HCT116 (cell line): ENCODE data around the gene AGRP. TPM values are rescaled to one million over a fixed set of nuclear protein-coding genes. Genes with fewer than 3 reads are reported as not detected.

Source experiments
- ATAC-seq: fragments of 200-7000 bp; cut with Tn5 transposase; 2 replicates; pipeline ENCODE4 v1.9.1; 2020; ENCODE audit warnings: mild to moderate bottlenecking, moderate library complexity
- BruUV-seq: library from RNA; stranded (reverse); fragments of 400-500 nt; replicated peaks from 2 replicates; lab custom pipeline; 2021; lab: Mats Ljungman, UMichigan
- CTCF ChIA-PET: fragments of 300-600 bp; sonication (Branson Sonifier 250); formaldehyde crosslinking; loops from one replicate; lab custom pipeline; 2021; ENCODE audit warnings: antibody characterized with exemption; lab: Charles Lee
- POLR2A ChIA-PET: fragments of 300-600, 350-600 bp; sonication (Branson Sonifier 250); formaldehyde crosslinking; loops from one replicate; lab custom pipeline; 2021; ENCODE audit warnings: antibody characterized with exemption; lab: Charles Lee
- RAD21 ChIA-PET, 2 experiments: fragments of 300-600 bp; sonication (Branson Sonifier 250); formaldehyde crosslinking; loops; one replicate each; lab custom pipeline; 2023; ENCODE audit warnings: low total read pairs in 2 of 2; ENCODE audit not compliant: uncharacterized antibody in 2 of 2, unreplicated experiment in 2 of 2, low non-redundant PET in 1 of 2; lab: Charles Lee
- DNase-seq: peaks from one replicate; pipeline ENCODE4 v3.0.0-alpha.2; 2010; ENCODE audit warnings: low read depth, low spot score
- H2AFZ ChIP-seq: fragments of 200-600 bp; shearing (Covaris generic), sonication (generic); 2 replicates; pipeline ENCODE4 v1.6.1; 2017; ENCODE audit warnings: low read depth, mixed run types, mixed read lengths, antibody characterized with exemption, low read length; ENCODE audit not compliant: poor library complexity, severe bottlenecking
- H3K27ac ChIP-seq: 2 replicates; pipeline ENCODE4 v1.5.1; 2012; ENCODE audit warnings: low read depth, low read length
- H3K27me3 ChIP-seq: fragments of 200-600 bp; sonication (generic); 2 replicates; pipeline ENCODE4 v1.6.1; 2016; ENCODE audit warnings: mixed run types, low read length, mixed read lengths; ENCODE audit not compliant: insufficient read depth
- H3K36me3 ChIP-seq, 2 experiments: fragments of 200-500 bp in 1 of 2; fragments of 200-600 bp in 1 of 2; sonication (Bioruptor generic) in 1 of 2; sonication (generic) in 1 of 2; 2 replicates each; pipeline versions ENCODE4 v1.5.1 to v1.6.1; 2014 to 2016; ENCODE audit warnings: low read length in 2 of 2, inconsistent platforms in 1 of 2, mixed read lengths in 1 of 2, mixed run types in 1 of 2; ENCODE audit not compliant: insufficient read depth in 2 of 2, control insufficient read depth in 1 of 2
- H3K4me1 ChIP-seq, 2 experiments: fragments of 200-600 bp in 1 of 2; sonication (generic) in 1 of 2; 2 replicates each; pipeline versions ENCODE4 v1.5.1 to v1.6.1; 2012 to 2017; ENCODE audit warnings: low read length in 2 of 2, inconsistent platforms in 1 of 2, mild to moderate bottlenecking in 1 of 2, mixed read lengths in 1 of 2, mixed run types in 1 of 2, moderate library complexity in 1 of 2; ENCODE audit not compliant: insufficient read depth in 2 of 2, control insufficient read depth in 1 of 2
- H3K4me2 ChIP-seq: fragments of 200-600 bp; sonication (generic); 2 replicates; pipeline ENCODE4 v1.6.1; 2017; ENCODE audit warnings: mixed run types, low read length, mixed read lengths
- H3K4me3 ChIP-seq, 2 experiments: fragments of 200-600 bp in 1 of 2; sonication (generic) in 1 of 2; replicated peaks in 1 of 2; 2 replicates each; pipeline ENCODE4 v1.5.1; 2011 to 2016; ENCODE audit warnings: low read length in 2 of 2, control low read depth in 1 of 2, low read depth in 1 of 2, mild to moderate bottlenecking in 1 of 2, mixed read lengths in 1 of 2, mixed run types in 1 of 2
- H3K79me2 ChIP-seq: fragments of 200-600 bp; sonication (generic); 2 replicates; pipeline ENCODE4 v1.6.1; 2017; ENCODE audit warnings: mild to moderate bottlenecking, mixed run types, low read length, moderate library complexity, mixed read lengths; ENCODE audit not compliant: insufficient read depth
- H3K9ac ChIP-seq: fragments of 200-600 bp; sonication (generic); 2 replicates; pipeline ENCODE4 v1.6.1; 2016; ENCODE audit warnings: low read length, mixed read lengths
- H3K9me2 ChIP-seq: fragments of 200-600 bp; sonication (generic), shearing (Covaris generic); 2 replicates; pipeline ENCODE4 v1.6.1; 2017; ENCODE audit warnings: mixed run types, mild to moderate bottlenecking, moderate library complexity; ENCODE audit not compliant: insufficient read depth
- H3K9me3 ChIP-seq, 2 experiments: fragments of 200-500 bp in 1 of 2; fragments of 200-600 bp in 1 of 2; sonication (Bioruptor generic) in 1 of 2; sonication (generic) in 1 of 2; 2 replicates each; pipeline ENCODE4 v1.6.1; 2014 to 2017; ENCODE audit warnings: low read length in 2 of 2, mixed read lengths in 2 of 2, inconsistent platforms in 1 of 2, low read depth in 1 of 2, mild to moderate bottlenecking in 1 of 2, mixed run types in 1 of 2, moderate library complexity in 1 of 2; ENCODE audit not compliant: control insufficient read depth in 1 of 2, insufficient read depth in 1 of 2
- H4K20me1 ChIP-seq: fragments of 200-600 bp; sonication (generic), shearing (Covaris generic); 2 replicates; pipeline ENCODE4 v1.6.1; 2017; ENCODE audit warnings: mixed run types, mild to moderate bottlenecking, moderate library complexity; ENCODE audit not compliant: insufficient read depth
- CBX3 ChIP-seq: IDR thresholded peaks from 2 replicates; pipeline ENCODE4 v1.6.1; 2012; ENCODE audit warnings: low read depth
- CEBPB ChIP-seq: IDR thresholded peaks from 2 replicates; pipeline ENCODE4 v1.6.1; 2012; ENCODE audit warnings: low read depth
- EZH2phosphoT487 ChIP-seq: fragments of 200-600 bp; IDR thresholded peaks from 2 replicates; pipeline ENCODE4 v1.6.1; 2018; ENCODE audit warnings: antibody characterized with exemption, borderline replicate concordance
- FOSL1 ChIP-seq: IDR thresholded peaks from 2 replicates; pipeline ENCODE4 v1.6.1; 2012; ENCODE audit warnings: low read depth
- JUND ChIP-seq: IDR thresholded peaks from 2 replicates; pipeline ENCODE4 v1.6.1; 2012
- POLR2A ChIP-seq: IDR thresholded peaks from 2 replicates; pipeline ENCODE4 v1.7.0; 2011; ENCODE audit warnings: borderline replicate concordance; ENCODE audit not compliant: insufficient read depth, insufficient read length; ENCODE audit errors: extremely low read depth
- SIN3A ChIP-seq: IDR thresholded peaks from 2 replicates; pipeline ENCODE4 v1.6.1; 2012; ENCODE audit warnings: low read depth
- SP1 ChIP-seq: IDR thresholded peaks from 2 replicates; pipeline ENCODE4 v1.6.1; 2012; ENCODE audit warnings: low read depth
- SRF ChIP-seq: IDR thresholded peaks from 2 replicates; pipeline ENCODE4 v1.6.1; 2012; ENCODE audit warnings: low read depth
- intact Hi-C: fragments of 100-400 bp; cut with micrococcal nuclease; formaldehyde crosslinking; loops from 2 replicates; pipeline ENCODE4 v1.10.0; 2022
- total RNA-seq: library from RNA; stranded (reverse); gene quantifications from one replicate; pipeline ENCODE4 v1.2.1, GENCODE V29; 2021; ENCODE audit not compliant: unreplicated experiment

The AGRP gene
- total RNA-seq, 1 experiment from 2014 or later = not detected

- H4K20me1 ChIP-seq = no peaks in the 10 kb centered on the region
- ChIA-PET RAD21 (no interaction called here), CTCF (interaction anchor here (1.9 kb wide), 1 partner anchor 41 kb away, joined by 6 read pairs; no protein-coding TSS in a partner anchor), POLR2A (no interaction called here)
- H3K4me1 ChIP-seq = peaks cover 3 to 10% of the 10 kb centered on the region in 2 experiments; a peak in 3 of 4 replicates
- TF ChIP-seq SP1 = no peak
- no peak for TF ChIP-seq SRF
- no peaks in the 10 kb centered on the region for H3K9me3 ChIP-seq
- H3K36me3 ChIP-seq = no peaks in the 10 kb centered on the region
- H3K4me3 ChIP-seq = no peak overlapping the region
- H2AFZ ChIP-seq = no peak overlapping the region
- no peaks in the 10 kb centered on the region for H3K9me2 ChIP-seq
- DNase-seq = no peak
- H3K27me3 ChIP-seq = no peaks in the 10 kb centered on the region
- no peak for ATAC-seq
- intact Hi-C loops = no loop called here
- H3K27ac ChIP-seq = no peak overlapping the region
- no peak overlapping the region for H3K4me2 ChIP-seq
- no peak overlapping the region for H3K9ac ChIP-seq
- BruUV-seq = no TSS peak
- H3K79me2 ChIP-seq = peaks cover 10% of the 10 kb centered on the region; the same call in 1 of the 2 replicates
These were observed 14.6 kb downstream of the AGRP start for GRCh38 chr16:67468731-67469130.

GRCh38 chr16:67466581-67466980 lies 16.8 kb downstream of the AGRP start:
- CTCF ChIA-PET = interaction anchor here (1.3 to 3.4 kb wide), 3 partner anchors 10 to 39 kb away, joined by 6 to 16 read pairs (median 15); partner anchors contain the start of gene ATP6V0D1
- Histone ChIP-seq H3K4me3 (no peak overlapping the region), H3K27me3 (no peaks in the 10 kb centered on the region), H3K4me1 (peaks cover 6 to 19% of the 10 kb centered on the region in 2 experiments; a peak in 3 of 4 replicates), H3K9me3 (no peaks in the 10 kb centered on the region), H3K36me3 (no peaks in the 10 kb centered on the region), H2AFZ (no peak overlapping the region), H3K9me2 (no peaks in the 10 kb centered on the region), H4K20me1 (no peaks in the 10 kb centered on the region), H3K79me2 (peaks cover 10% of the 10 kb centered on the region; the same call in 1 of the 2 replicates), H3K27ac (no peak overlapping the region), H3K9ac (no peak overlapping the region), H3K4me2 (no peak overlapping the region)
- POLR2A ChIA-PET = no interaction called here
- intact Hi-C loops = loop anchor here (1.0 to 2.0 kb wide), 2 partner anchors 118 to 512 kb away; no protein-coding TSS in a partner anchor
- TF ChIP-seq CEBPB (no peak), POLR2A (no peak), FOSL1 (no peak), CBX3 (no peak), JUND (no peak), SRF (no peak), EZH2phosphoT487 (no peak), SIN3A (no peak)
- ATAC-seq (no peak), DNase-seq (no peak)
- RAD21 ChIA-PET = interaction anchor here in 1 of 2 experiments (1.3 to 2.3 kb wide), 2 partner anchors 24 to 38 kb away, joined by 3 to 11 read pairs; no protein-coding TSS in a partner anchor
- BruUV-seq = no TSS peak
